Prostate gland (tissue), 2 donors: ENCODE data around the gene PEAR1.

ENCODE experiments used
- CTCF ChIP-seq, 4 experiments: fragments of 200-600 bp in 2 of 4; fragments of 450-650 bp in 2 of 4; sonication (generic) in 2 of 4; IDR thresholded peaks; 1 replicate in 3 of 4; 2 replicates in 1 of 4; pipeline ENCODE4 v1.5.1; 2016 to 2019; ENCODE audit warnings: antibody characterized with exemption in 4 of 4, mild to moderate bottlenecking in 2 of 4, moderate library complexity in 2 of 4
- POLR2A ChIP-seq: fragments of 450-650 bp; IDR thresholded peaks from one replicate; pipeline ENCODE4 v1.6.1; 2016; ENCODE audit warnings: antibody characterized with exemption, mild to moderate bottlenecking
- POLR2AphosphoS5 ChIP-seq: sonication (generic); formaldehyde crosslinking; IDR thresholded peaks from one replicate; pipeline ENCODE4 v1.6.1; 2017; ENCODE audit warnings: antibody characterized with exemption

- no peak for TF ChIP-seq CTCF (IDR thresholded peaks at IDR 0.05)
- no peak for TF ChIP-seq POLR2A
- TF ChIP-seq POLR2AphosphoS5, result no peak
Observed at GRCh38 chr1:156868341-156868740, 25.2 kb upstream of the PEAR1 start.
